CD4-positive, alpha-beta T cell treated with Interleukin-15 for 4 hours (primary cell): ENCODE data around the gene CLMN.
"Not testable (repeated sequence)": the region's sequence is repeated elsewhere in the genome, so short reads cannot be mapped to it uniquely, and the experiment has no call there.

Experiments used
- DNase-seq: peaks from one replicate; pipeline ENCODE4 v3.0.0-alpha.2; 2020; ENCODE audit warnings: low spot score

CLMN gene

GRCh38 chr14:95287176-95287754 is 32.4 kb downstream of the CLMN start:
- no peak for DNase-seq

GRCh38 chr14:95286645-95287044 is 33.1 kb downstream of the CLMN start:
- no peak for DNase-seq

- no peak for DNase-seq
Observed at GRCh38 chr14:95285566-95285965, 34.1 kb downstream of the CLMN start.

- not testable (repeated sequence) for DNase-seq
Observed at GRCh38 chr14:95283802-95284201, 35.9 kb downstream of the CLMN start.

GRCh38 chr14:95282986-95283380 is 36.7 kb downstream of the CLMN start:
- not testable (repeated sequence) for DNase-seq

GRCh38 chr14:95282354-95282985 is 37.2 kb downstream of the CLMN start:
- no peak for DNase-seq

GRCh38 chr14:95281560-95282176 is 38.0 kb downstream of the CLMN start:
- no peak for DNase-seq

GRCh38 chr14:95275494-95275893 is 44.2 kb downstream of the CLMN start:
- DNase-seq, result no peak

- DNase-seq, result no peak
Observed at GRCh38 chr14:95274874-95275273, 44.8 kb downstream of the CLMN start.

- DNase-seq, result no peak
Observed at GRCh38 chr14:95274279-95274678, 45.4 kb downstream of the CLMN start.

GRCh38 chr14:95273001-95273978 is 46.4 kb downstream of the CLMN start:
- no peak for DNase-seq

GRCh38 chr14:95272057-95272456 is 47.7 kb downstream of the CLMN start:
- DNase-seq, result no peak

GRCh38 chr14:95270203-95270602 is 49.5 kb downstream of the CLMN start:
- no peak for DNase-seq

GRCh38 chr14:95269493-95269892 is 50.2 kb downstream of the CLMN start:
- DNase-seq, result no peak

GRCh38 chr14:95268350-95268749 is 51.4 kb downstream of the CLMN start:
- no peak for DNase-seq

GRCh38 chr14:95267306-95267705 is 52.4 kb downstream of the CLMN start:
- no peak for DNase-seq

- peak; percentile 20 for DNase-seq
Observed at GRCh38 chr14:95265106-95266094, 54.3 kb downstream of the CLMN start.

- DNase-seq, result no peak
Observed at GRCh38 chr14:95264271-95264973, 55.3 kb downstream of the CLMN start.

- DNase-seq, result no peak
Observed at GRCh38 chr14:95263527-95264231, 56.0 kb downstream of the CLMN start.

GRCh38 chr14:95262511-95262891 is 57.2 kb downstream of the CLMN start:
- no peak for DNase-seq
